Measurements from ENCODE around the gene UQCRFS1.

UQCRFS1 gene

GRCh38 chr19:29188289-29189032 is 24.5 kb downstream of the UQCRFS1 start:
- H3K4me3 ChIP-seq (ENCODE audit: low read depth, low read length) = no peak overlapping the region
- no peak for TF ChIP-seq CTCF (IDR thresholded peaks at IDR 0.05; ENCODE audit: low read depth, low read length, missing control alignments)
- no peak for DNase-seq (ENCODE audit: low read depth)

DNA sequence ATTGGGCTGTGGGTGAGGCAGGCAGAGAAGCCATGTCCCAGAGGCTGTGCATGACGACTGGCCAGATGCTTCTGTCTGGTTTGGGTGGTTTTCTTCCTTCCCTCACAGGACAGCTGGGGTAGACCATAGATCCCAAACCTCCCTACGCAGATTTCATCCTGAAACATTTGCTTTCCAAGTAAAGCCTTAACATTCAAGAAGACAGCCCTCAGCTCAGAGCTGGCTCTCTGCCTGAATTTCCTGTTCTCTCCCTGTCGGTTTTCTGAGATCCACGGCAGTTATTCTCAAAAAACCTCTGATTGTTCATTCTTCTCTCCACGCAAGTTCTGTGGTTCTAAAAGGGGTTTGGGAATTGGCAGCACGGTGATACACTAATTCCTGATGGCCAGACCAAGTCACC is 25.3 kb downstream of the UQCRFS1 start:
- no peak overlapping the region for H3K4me3 ChIP-seq (ENCODE audit: low read depth, low read length)
- DNase-seq (ENCODE audit: low read depth) = no peak
- no peak for TF ChIP-seq CTCF (IDR thresholded peaks at IDR 0.05; ENCODE audit: low read depth, low read length, missing control alignments)

GRCh38 chr19:29185427-29185826 is 27.5 kb downstream of the UQCRFS1 start:
- TF ChIP-seq CTCF (IDR thresholded peaks at IDR 0.05; ENCODE audit: low read depth, low read length, missing control alignments) = no peak
- DNase-seq (ENCODE audit: low read depth) = no peak
- no peak overlapping the region for H3K4me3 ChIP-seq (ENCODE audit: low read depth, low read length)

DNA sequence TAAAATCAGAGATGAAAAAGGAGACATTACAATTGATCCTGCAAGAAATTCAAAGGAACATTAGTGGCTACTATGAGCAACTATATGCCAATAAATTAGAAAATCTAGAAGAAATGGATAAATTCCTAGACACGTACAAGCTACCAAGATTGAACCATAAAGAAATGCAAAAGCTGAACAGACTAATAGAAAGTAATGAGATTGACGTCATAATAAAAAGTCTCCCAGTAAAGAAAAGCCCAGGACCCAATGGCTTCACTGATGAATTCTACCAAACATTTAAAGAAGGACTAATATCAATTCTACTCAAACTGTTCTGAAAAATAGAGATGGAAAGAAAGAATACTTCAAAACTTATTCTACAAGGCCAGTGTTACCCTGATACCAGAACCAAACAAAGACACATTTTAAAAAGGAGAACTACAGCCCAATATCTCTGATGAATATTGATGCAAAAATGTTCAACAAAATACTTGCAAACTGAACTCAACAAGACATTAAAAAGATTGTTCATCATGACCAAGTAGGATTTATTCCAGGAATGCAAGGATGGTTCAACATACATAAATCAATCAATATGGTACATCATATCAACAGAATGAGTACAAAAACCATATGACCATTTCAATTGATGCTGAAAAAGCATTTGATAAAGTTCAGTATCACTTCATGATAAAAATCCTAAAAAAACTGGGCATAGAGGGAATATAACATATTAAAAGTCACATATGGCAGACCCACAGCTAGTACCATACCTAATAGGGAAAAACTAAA is 35.8 kb downstream of the UQCRFS1 start:
- no peak for TF ChIP-seq CTCF (IDR thresholded peaks at IDR 0.05; ENCODE audit: low read depth, low read length, missing control alignments)
- H3K4me3 ChIP-seq (ENCODE audit: low read depth, low read length) = no peak overlapping the region
- DNase-seq (ENCODE audit: low read depth) = no peak

DNA sequence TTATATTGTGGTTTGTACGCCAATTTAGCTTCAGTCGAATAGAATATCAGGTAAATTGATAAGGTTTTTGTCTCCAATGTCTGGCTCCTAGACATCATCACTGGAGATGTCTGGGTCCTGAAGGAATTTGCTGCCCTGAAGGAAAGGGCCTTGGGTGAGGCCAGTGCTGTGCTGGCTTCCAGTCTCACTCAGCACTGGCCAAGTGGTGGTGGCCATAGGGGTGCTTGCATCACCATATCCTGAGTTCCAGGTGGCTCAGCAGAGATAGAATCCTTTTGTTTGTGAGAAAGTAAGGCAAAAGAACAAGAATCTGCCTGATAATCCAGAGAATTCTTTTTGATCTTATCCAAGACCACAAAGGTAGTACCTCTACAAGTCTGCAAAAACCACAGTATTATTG is 39.1 kb downstream of the UQCRFS1 start:
- no peak for TF ChIP-seq CTCF (IDR thresholded peaks at IDR 0.05; ENCODE audit: low read depth, low read length, missing control alignments)
- no peak for DNase-seq (ENCODE audit: low read depth)
- H3K4me3 ChIP-seq (ENCODE audit: low read depth, low read length) = no peak overlapping the region

- TF ChIP-seq CTCF (IDR thresholded peaks at IDR 0.05; ENCODE audit: low read depth, low read length, missing control alignments) = no peak
- DNase-seq (ENCODE audit: low read depth) = no peak
- H3K4me3 ChIP-seq (ENCODE audit: low read depth, low read length) = no peak overlapping the region
These were observed 40.6 kb downstream of the UQCRFS1 start for GRCh38 chr19:29172302-29172701.

Data from GM12864 (cell line).